PFSK-1 (cell line): ENCODE measurements around the gene SLC22A17.

Source experiments
- POLR2AphosphoS5 ChIP-seq: IDR thresholded peaks from 2 replicates; pipeline ENCODE4 v1.6.1; 2012; ENCODE audit warnings: low read depth, mild to moderate bottlenecking, control low read depth, low read length, moderate library complexity
- SIN3A ChIP-seq: IDR thresholded peaks from 2 replicates; pipeline ENCODE4 v1.6.1; 2012; ENCODE audit warnings: mild to moderate bottlenecking, low read length, moderate library complexity, borderline replicate concordance; ENCODE audit not compliant: insufficient read depth
- TAF1 ChIP-seq: IDR thresholded peaks from 2 replicates; pipeline ENCODE4 v1.6.1; 2012; ENCODE audit warnings: low read length, control low read depth, borderline replicate concordance; ENCODE audit not compliant: insufficient read depth
- TF ChIP-seq, protein P1 (sequence below), 2 experiments: IDR thresholded peaks; 2 replicates each; pipeline versions ENCODE4 v1.6.1 to v1.8.0; 2011 to 2012; ENCODE audit warnings: low read depth in 2 of 2, low read length in 2 of 2, control low read depth in 1 of 2, inconsistent platforms in 1 of 2, mild to moderate bottlenecking in 1 of 2, moderate library complexity in 1 of 2; ENCODE audit not compliant: insufficient read depth in 1 of 2

DNA sequence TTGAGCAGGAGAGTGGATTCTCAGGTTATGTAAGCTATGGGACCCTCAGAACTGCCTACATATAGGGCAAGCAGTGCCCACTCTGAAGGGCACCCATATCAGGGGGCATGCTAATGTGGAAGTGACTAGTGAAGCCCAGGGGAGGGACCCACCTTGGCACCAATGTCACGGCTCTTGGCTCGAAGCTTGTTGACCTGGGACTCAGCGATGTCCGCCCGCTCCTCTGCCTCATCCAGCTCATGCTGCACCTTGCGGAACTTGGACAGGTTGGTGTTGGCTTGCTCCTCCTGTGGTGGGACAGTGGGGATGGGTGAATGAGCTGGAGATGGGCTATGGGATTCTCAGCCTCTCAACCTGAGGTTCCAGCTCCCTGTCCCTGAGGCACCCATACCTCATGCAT, 29.6 kb upstream of the SLC22A17 start:
- TF ChIP-seq POLR2AphosphoS5 (no peak), TAF1 (no peak), SIN3A (no peak)
- TF ChIP-seq, protein P1, sequence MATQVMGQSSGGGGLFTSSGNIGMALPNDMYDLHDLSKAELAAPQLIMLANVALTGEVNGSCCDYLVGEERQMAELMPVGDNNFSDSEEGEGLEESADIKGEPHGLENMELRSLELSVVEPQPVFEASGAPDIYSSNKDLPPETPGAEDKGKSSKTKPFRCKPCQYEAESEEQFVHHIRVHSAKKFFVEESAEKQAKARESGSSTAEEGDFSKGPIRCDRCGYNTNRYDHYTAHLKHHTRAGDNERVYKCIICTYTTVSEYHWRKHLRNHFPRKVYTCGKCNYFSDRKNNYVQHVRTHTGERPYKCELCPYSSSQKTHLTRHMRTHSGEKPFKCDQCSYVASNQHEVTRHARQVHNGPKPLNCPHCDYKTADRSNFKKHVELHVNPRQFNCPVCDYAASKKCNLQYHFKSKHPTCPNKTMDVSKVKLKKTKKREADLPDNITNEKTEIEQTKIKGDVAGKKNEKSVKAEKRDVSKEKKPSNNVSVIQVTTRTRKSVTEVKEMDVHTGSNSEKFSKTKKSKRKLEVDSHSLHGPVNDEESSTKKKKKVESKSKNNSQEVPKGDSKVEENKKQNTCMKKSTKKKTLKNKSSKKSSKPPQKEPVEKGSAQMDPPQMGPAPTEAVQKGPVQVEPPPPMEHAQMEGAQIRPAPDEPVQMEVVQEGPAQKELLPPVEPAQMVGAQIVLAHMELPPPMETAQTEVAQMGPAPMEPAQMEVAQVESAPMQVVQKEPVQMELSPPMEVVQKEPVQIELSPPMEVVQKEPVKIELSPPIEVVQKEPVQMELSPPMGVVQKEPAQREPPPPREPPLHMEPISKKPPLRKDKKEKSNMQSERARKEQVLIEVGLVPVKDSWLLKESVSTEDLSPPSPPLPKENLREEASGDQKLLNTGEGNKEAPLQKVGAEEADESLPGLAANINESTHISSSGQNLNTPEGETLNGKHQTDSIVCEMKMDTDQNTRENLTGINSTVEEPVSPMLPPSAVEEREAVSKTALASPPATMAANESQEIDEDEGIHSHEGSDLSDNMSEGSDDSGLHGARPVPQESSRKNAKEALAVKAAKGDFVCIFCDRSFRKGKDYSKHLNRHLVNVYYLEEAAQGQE (IDR thresholded peaks at IDR 0.05; ENCODE audit: insufficient read depth in 1 of 2, low read depth in 2 of 2, low read length in 2 of 2): no peak
